ENCODE results near the gene SMAD7.

DNA sequence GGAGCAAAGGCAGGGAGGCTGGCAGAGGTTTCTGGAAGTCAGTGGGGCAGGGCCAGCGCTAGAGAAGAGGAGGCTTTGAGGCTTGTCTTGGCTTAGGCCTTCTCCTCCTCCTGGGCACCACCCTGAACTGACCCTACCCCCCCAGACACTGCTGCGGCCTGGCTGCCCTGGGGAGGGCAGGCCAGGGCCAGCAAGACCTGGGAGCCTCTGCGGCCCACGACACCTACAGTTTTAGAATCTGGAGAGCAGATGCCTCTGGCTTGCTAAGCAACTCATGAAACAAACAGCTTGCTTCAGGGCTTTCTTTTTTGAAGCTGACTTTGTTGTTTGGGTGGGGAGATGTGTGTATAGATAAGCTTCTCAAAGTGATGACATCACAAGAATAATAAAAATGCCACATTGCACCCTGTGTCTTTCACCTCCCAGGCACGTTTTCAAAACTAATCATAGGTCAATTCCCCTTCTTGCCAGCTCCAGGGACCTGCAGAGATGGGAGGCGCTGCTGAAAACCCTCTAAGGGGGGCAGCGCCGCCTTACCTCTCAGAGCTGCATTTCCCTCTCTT lies 46.2 kb upstream of the SMAD7 start:
- TF ChIP-seq EZH2 (IDR thresholded peaks at IDR 0.05; ENCODE audit: insufficient read depth, poor library complexity, severe bottlenecking) (no peak), EZH2phosphoT487 (IDR thresholded peaks at IDR 0.05; ENCODE audit: insufficient read depth, low read depth) (no peak)

All from GM23248 (cell line).